LNCaP clone FGC (cell line): ENCODE data around the gene EPHB3.

Source experiments
- DNase-seq: peaks from one replicate; pipeline ENCODE4 v3.0.0-alpha.2; 2011; ENCODE audit warnings: low read depth
- H3K4me3 ChIP-seq: 2 replicates; pipeline ENCODE4 v1.5.1; 2011; ENCODE audit warnings: mild to moderate bottlenecking, low read depth, low read length, control low read depth
- TF ChIP-seq, protein P1 (sequence below): IDR thresholded peaks from 2 replicates; pipeline ENCODE4 v1.5.1; 2012; ENCODE audit warnings: mild to moderate bottlenecking; ENCODE audit not compliant: control insufficient read depth, insufficient read depth; ENCODE audit errors: extremely low read depth

EPHB3 gene

DNA sequence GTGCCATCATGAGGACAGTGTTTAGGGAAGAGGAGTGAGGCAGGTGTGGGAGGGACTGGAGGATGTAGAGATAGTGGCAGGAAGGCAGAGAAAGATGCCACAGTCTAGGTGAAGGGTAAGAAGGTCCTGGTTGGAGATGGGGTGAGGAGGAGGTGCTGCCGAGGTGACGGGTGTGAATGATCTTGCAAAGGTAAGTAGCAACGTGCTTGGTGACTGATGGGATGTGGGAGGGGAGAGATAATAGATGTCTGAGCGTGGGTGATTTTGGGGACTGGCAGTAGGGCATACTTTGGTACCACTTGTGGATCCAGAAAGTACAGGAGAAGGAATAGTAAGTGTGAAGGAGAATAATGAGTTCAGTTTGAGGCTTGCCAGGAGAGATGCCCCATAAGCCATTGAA is 27.2 kb downstream of the EPHB3 start:
- TF ChIP-seq, protein P1, sequence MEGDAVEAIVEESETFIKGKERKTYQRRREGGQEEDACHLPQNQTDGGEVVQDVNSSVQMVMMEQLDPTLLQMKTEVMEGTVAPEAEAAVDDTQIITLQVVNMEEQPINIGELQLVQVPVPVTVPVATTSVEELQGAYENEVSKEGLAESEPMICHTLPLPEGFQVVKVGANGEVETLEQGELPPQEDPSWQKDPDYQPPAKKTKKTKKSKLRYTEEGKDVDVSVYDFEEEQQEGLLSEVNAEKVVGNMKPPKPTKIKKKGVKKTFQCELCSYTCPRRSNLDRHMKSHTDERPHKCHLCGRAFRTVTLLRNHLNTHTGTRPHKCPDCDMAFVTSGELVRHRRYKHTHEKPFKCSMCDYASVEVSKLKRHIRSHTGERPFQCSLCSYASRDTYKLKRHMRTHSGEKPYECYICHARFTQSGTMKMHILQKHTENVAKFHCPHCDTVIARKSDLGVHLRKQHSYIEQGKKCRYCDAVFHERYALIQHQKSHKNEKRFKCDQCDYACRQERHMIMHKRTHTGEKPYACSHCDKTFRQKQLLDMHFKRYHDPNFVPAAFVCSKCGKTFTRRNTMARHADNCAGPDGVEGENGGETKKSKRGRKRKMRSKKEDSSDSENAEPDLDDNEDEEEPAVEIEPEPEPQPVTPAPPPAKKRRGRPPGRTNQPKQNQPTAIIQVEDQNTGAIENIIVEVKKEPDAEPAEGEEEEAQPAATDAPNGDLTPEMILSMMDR = no peak
- no peak for DNase-seq
- no peak overlapping the region for H3K4me3 ChIP-seq

DNA sequence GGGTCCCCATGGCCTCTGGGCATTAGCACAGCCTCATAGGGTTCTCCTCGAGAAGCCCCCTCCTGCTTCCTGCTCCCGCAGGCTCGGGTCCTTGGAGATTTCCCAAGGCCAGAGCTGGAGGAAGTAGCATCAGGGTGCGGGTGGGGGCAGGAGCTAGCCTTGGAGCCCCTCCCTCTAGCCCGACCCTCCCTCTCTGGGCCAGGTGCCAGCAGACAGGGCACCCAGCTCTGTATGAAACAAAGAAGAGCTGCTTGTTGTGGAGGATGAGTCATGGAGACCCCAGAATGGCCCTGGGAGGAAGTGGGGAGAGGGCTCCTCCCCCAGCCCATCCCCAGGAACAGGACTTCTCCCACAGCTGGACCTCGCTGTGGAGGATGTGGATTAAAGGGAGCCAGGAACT is 29.2 kb downstream of the EPHB3 start:
- no peak for DNase-seq

DNA sequence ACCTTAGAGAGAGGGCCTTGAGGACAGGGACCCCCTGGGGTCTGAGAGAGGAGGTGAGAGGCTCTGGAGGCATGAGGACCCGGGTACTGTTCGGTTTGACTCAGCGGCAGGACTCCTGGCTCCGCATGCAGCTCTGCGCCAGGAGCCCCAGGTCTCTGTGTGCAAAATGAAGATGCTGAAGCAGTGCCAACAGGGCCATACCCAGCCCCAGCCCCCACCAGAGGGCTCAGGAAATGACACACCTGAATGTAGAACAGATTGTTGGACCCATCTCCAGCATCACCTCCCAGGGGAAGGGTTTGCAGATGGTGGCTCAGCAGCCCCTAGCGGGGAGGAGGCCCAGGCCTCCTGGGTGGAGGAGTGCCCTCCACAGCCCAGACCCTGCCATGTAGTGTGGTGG is 30.2 kb downstream of the EPHB3 start:
- no peak for DNase-seq
- TF ChIP-seq, protein P1 = no peak
- H3K4me3 ChIP-seq = no peak overlapping the region

More for the DNA sequence above, 29.2 kb downstream of the EPHB3 start:
- H3K4me3 ChIP-seq = no peak overlapping the region
- TF ChIP-seq, protein P1 = no peak

DNA sequence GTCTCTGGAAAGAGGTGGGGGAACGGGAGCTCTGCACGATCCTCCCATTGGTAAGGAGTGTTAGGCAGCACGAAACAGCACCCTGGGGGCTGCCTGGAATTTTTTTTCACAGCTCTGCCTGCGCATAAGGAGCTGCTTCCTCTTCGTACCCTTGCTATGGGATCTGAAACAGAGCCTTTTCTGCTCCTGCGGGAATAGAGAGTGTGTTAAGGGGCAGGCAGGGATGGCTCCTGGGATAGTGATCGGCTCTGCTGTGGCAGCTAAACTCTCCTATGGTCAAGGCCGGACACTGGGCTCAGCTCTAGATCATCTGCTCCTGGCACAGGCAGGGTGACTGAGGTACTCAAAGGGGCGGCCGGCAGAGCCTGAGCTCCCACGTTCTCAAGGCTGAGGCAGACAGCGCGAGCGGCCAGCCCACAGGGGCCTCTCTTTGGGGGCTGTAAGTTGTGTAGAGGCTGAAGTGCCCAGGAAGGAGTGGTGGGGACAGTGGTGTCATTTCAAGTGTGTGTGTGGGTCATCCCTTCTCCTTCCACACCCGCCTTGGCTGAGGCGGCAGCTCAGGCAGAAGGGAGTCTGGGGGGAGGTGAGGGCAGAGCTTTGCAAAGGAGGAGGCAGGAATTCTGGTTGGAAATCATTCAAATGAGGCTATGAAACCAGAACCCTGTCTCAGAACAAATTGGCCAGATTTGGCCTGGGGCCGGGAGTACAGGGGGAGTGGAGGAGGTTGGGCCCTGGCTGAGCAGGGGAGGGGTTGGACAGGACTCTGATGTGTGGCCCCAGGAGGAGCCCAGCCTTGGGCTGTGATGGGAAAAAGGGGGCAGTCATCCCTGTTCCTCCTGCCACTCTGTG is 31.0 kb downstream of the EPHB3 start:
- no peak for DNase-seq
- no peak overlapping the region for H3K4me3 ChIP-seq
- TF ChIP-seq, protein P1 = no peak

DNA sequence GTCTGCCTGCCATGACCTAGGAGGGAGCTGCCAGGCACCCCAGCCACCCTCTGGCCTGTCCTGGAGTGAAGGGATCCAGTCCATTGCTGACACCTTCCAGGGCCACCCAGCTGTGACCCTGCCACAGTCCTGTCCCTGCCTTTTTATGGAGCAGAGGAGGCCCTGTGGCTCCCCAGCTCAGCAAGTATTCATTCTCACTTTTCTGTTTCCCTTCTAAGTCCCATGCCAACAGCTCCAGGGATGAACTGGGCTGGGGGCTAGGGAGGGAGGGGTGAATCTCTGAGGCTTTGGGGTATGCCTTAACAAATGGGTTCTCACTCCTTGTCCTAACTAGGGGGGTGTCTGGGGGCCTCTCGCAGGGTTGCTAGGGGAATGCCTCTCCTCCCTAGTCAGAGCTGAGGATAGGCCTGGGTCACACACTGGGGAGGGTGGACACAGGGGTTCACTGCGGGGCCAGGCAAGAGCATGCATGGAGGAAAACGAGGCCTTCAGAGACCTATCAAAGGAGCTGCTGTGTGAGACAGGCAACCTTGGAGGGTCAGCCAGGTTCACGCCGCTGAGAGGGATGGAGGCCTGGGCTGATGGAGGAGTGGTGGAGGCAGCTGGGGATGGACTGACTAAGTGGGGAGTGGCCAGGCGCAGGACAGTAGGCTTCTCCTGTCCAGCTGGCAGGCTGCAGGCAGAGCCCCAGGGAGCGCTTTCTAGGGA is 31.8 kb downstream of the EPHB3 start:
- TF ChIP-seq, protein P1 = no peak
- no peak for DNase-seq
- H3K4me3 ChIP-seq = no peak overlapping the region

DNA sequence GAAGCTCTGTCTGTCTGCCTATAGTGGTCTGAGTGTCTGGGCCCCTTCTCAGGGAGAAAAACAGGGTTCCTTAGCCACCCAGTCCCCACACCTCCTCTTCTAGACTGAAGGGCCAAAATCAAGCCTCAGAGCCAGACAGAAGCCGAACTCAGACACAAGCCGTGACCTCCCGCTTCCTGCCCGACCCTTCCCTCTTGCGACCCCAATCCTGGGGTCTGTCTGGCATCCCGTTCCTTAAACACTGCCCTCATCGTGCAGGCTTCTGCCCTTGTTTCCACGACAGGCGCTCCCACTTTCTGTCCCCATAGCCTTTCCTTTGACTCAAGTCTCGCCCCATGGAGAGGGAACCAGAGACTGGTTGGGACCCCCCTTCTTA is 32.3 kb downstream of the EPHB3 start:
- TF ChIP-seq, protein P1 = no peak
- H3K4me3 ChIP-seq = no peak overlapping the region
- no peak for DNase-seq
